IPS-18a (cell line): ENCODE data around the gene STX10.

Experiments
- H3K27ac ChIP-seq: one replicate; pipeline ENCODE4 v1.5.1; 2013; ENCODE audit warnings: low read length
- H3K27me3 ChIP-seq: one replicate; pipeline ENCODE4 v1.6.1; 2013; ENCODE audit warnings: mild to moderate bottlenecking, low read length; ENCODE audit not compliant: control insufficient read depth, insufficient read depth
- H3K36me3 ChIP-seq: one replicate; pipeline ENCODE4 v1.6.1; 2013; ENCODE audit warnings: low read depth, low read length; ENCODE audit not compliant: control insufficient read depth
- H3K4me1 ChIP-seq: one replicate; pipeline ENCODE4 v1.6.1; 2013; ENCODE audit warnings: low read depth, low read length; ENCODE audit not compliant: control insufficient read depth
- H3K4me3 ChIP-seq: one replicate; pipeline ENCODE4 v1.5.1; 2013; ENCODE audit warnings: low read length
- H3K9ac ChIP-seq: one replicate; pipeline ENCODE4 v1.6.1; 2013; ENCODE audit warnings: mild to moderate bottlenecking, low read length, moderate library complexity
- H3K9me3 ChIP-seq: one replicate; pipeline ENCODE4 v1.6.1; 2013; ENCODE audit warnings: low read depth, low read length; ENCODE audit not compliant: control insufficient read depth

STX10 gene

GRCh38 chr19:13133241-13133870 lies 16.8 kb downstream of the STX10 start:
- H3K4me3 ChIP-seq = no peak overlapping the region
- H3K27me3 ChIP-seq = no peaks in the 10 kb centered on the region
- H3K36me3 ChIP-seq = peaks cover 35% of the 10 kb centered on the region
- no peaks in the 10 kb centered on the region for H3K9me3 ChIP-seq
- H3K9ac ChIP-seq = no peak overlapping the region
- no peaks in the 10 kb centered on the region for H3K4me1 ChIP-seq
- H3K27ac ChIP-seq = no peak overlapping the region

GRCh38 chr19:13132471-13133180 lies 17.5 kb downstream of the STX10 start:
- H3K9ac ChIP-seq = no peak overlapping the region
- H3K27ac ChIP-seq = no peak overlapping the region
- no peaks in the 10 kb centered on the region for H3K9me3 ChIP-seq
- no peaks in the 10 kb centered on the region for H3K27me3 ChIP-seq
- H3K36me3 ChIP-seq = peaks cover 30% of the 10 kb centered on the region
- no peak overlapping the region for H3K4me3 ChIP-seq
- H3K4me1 ChIP-seq = no peaks in the 10 kb centered on the region

GRCh38 chr19:13130886-13131490 lies 19.2 kb downstream of the STX10 start:
- Histone ChIP-seq H3K4me1 (no peaks in the 10 kb centered on the region), H3K27ac (no peak overlapping the region), H3K4me3 (no peak overlapping the region), H3K9ac (no peak overlapping the region), H3K36me3 (peaks cover 20% of the 10 kb centered on the region), H3K9me3 (no peaks in the 10 kb centered on the region), H3K27me3 (no peaks in the 10 kb centered on the region)

GRCh38 chr19:13129384-13129783 lies 20.8 kb downstream of the STX10 start:
- no peaks in the 10 kb centered on the region for H3K27me3 ChIP-seq
- H3K4me3 ChIP-seq = no peak overlapping the region
- H3K9ac ChIP-seq = no peak overlapping the region
- no peaks in the 10 kb centered on the region for H3K4me1 ChIP-seq
- H3K27ac ChIP-seq = no peak overlapping the region
- peaks cover 10% of the 10 kb centered on the region for H3K36me3 ChIP-seq
- H3K9me3 ChIP-seq = no peaks in the 10 kb centered on the region

GRCh38 chr19:13128583-13128982 lies 21.6 kb downstream of the STX10 start:
- H3K27ac ChIP-seq = no peak overlapping the region
- H3K4me1 ChIP-seq = no peaks in the 10 kb centered on the region

GRCh38 chr19:13127811-13128575 lies 22.2 kb downstream of the STX10 start:
- Histone ChIP-seq H3K9ac (no peak overlapping the region), H3K27ac (no peak overlapping the region), H3K27me3 (no peaks in the 10 kb centered on the region), H3K9me3 (no peaks in the 10 kb centered on the region), H3K36me3 (peaks cover 10% of the 10 kb centered on the region), H3K4me3 (no peak overlapping the region), H3K4me1 (no peaks in the 10 kb centered on the region)

More at GRCh38 chr19:13128583-13128982, 21.6 kb downstream of the STX10 start:
- Histone ChIP-seq H3K9me3 (no peaks in the 10 kb centered on the region), H3K36me3 (peaks cover 10% of the 10 kb centered on the region), H3K9ac (no peak overlapping the region), H3K27me3 (no peaks in the 10 kb centered on the region), H3K4me3 (no peak overlapping the region)

GRCh38 chr19:13127051-13127450 lies 23.1 kb downstream of the STX10 start:
- Histone ChIP-seq H3K4me3 (no peak overlapping the region), H3K4me1 (no peaks in the 10 kb centered on the region), H3K9ac (no peak overlapping the region), H3K27ac (no peak overlapping the region), H3K36me3 (peaks cover 10% of the 10 kb centered on the region), H3K9me3 (no peaks in the 10 kb centered on the region), H3K27me3 (no peaks in the 10 kb centered on the region)

GRCh38 chr19:13122980-13123957 lies 26.9 kb downstream of the STX10 start:
- H3K4me1 ChIP-seq = peaks cover 20% of the 10 kb centered on the region
- peaks cover 10% of the 10 kb centered on the region for H3K36me3 ChIP-seq
- no peak overlapping the region for H3K27ac ChIP-seq
- H3K4me3 ChIP-seq = no peak overlapping the region
- H3K9me3 ChIP-seq = no peaks in the 10 kb centered on the region
- H3K27me3 ChIP-seq = no peaks in the 10 kb centered on the region
- H3K9ac ChIP-seq = no peak overlapping the region

GRCh38 chr19:13122275-13122878 lies 27.8 kb downstream of the STX10 start:
- Histone ChIP-seq H3K4me1 (peaks cover 20% of the 10 kb centered on the region), H3K4me3 (no peak overlapping the region), H3K36me3 (peaks cover 10% of the 10 kb centered on the region), H3K27ac (no peak overlapping the region), H3K27me3 (no peaks in the 10 kb centered on the region), H3K9ac (no peak overlapping the region), H3K9me3 (no peaks in the 10 kb centered on the region)

- H3K4me3 ChIP-seq = no peak overlapping the region
- H3K9me3 ChIP-seq = no peaks in the 10 kb centered on the region
- H3K4me1 ChIP-seq = peaks cover 24% of the 10 kb centered on the region
- no peak overlapping the region for H3K27ac ChIP-seq
- H3K27me3 ChIP-seq = no peaks in the 10 kb centered on the region
- H3K9ac ChIP-seq = no peak overlapping the region
- peaks cover 10% of the 10 kb centered on the region for H3K36me3 ChIP-seq
Measured at GRCh38 chr19:13121551-13122274, 28.5 kb downstream of the STX10 start.
